Right atrium auricular region (tissue), 2 donors: Measurements from ENCODE around the gene FYB1. TPM values are rescaled to one million over a fixed set of nuclear protein-coding genes. Genes with fewer than 3 reads are reported as not detected.

Experiments
- DNase-seq: peaks from one replicate; pipeline ENCODE4 v3.0.0-alpha.2; 2019; ENCODE audit warnings: low spot score
- H3K27ac ChIP-seq, 2 donors: fragments of 200-600 bp; sonication (generic); 1 replicate in 1 of 2; 2 replicates in 1 of 2; pipeline ENCODE4 v1.5.1; 2016 to 2019
- H3K27me3 ChIP-seq, 2 donors: fragments of 200-600 bp; sonication (generic); one replicate each; pipeline versions ENCODE4 v1.5.1 to v1.6.0; 2017 to 2019
- H3K36me3 ChIP-seq: fragments of 200-600 bp; sonication (generic); one replicate; pipeline ENCODE4 v1.5.1; 2016
- H3K4me1 ChIP-seq, 2 donors: fragments of 200-600 bp; sonication (generic); one replicate each; pipeline versions ENCODE4 v1.5.1 to v1.6.0; 2017 to 2019
- H3K4me3 ChIP-seq, 2 donors: fragments of 200-600 bp; sonication (generic); 1 replicate in 1 of 2; 2 replicates in 1 of 2; pipeline ENCODE4 v1.5.1; 2017 to 2019; ENCODE audit warnings: mild to moderate bottlenecking in 1 of 2, moderate library complexity in 1 of 2
- H3K9me3 ChIP-seq, 2 donors: fragments of 200-600 bp; sonication (generic); one replicate each; pipeline ENCODE4 v1.5.1; 2019
- total RNA-seq, 2 donors: library from RNA; depleted of rRNA; stranded (reverse); fragments of >200 nt; gene quantifications; one replicate each; pipeline ENCODE4 v1.1.0, GENCODE V29; 2016
- TF ChIP-seq, protein P1 (sequence below), 2 donors: fragments of 200-600 bp; sonication (generic); IDR thresholded peaks; one replicate each; pipeline ENCODE4 v1.5.1; 2019; ENCODE audit warnings: antibody characterized with exemption in 2 of 2

The FYB1 gene
- total RNA-seq, 2 donors from 2014 or later: 1.8 to 8.4 TPM

GRCh38 chr5:39176759-39177630 lies 42.4 kb downstream of the FYB1 start:
- TF ChIP-seq, protein P1, sequence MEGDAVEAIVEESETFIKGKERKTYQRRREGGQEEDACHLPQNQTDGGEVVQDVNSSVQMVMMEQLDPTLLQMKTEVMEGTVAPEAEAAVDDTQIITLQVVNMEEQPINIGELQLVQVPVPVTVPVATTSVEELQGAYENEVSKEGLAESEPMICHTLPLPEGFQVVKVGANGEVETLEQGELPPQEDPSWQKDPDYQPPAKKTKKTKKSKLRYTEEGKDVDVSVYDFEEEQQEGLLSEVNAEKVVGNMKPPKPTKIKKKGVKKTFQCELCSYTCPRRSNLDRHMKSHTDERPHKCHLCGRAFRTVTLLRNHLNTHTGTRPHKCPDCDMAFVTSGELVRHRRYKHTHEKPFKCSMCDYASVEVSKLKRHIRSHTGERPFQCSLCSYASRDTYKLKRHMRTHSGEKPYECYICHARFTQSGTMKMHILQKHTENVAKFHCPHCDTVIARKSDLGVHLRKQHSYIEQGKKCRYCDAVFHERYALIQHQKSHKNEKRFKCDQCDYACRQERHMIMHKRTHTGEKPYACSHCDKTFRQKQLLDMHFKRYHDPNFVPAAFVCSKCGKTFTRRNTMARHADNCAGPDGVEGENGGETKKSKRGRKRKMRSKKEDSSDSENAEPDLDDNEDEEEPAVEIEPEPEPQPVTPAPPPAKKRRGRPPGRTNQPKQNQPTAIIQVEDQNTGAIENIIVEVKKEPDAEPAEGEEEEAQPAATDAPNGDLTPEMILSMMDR (IDR thresholded peaks at IDR 0.05): no peak
- Histone ChIP-seq H3K4me3 (no peak overlapping the region), H3K4me1 (no peaks in the 10 kb centered on the region), H3K27me3 (no peaks in the 10 kb centered on the region), H3K36me3 (no peaks in the 10 kb centered on the region), H3K27ac (no peak overlapping the region), H3K9me3 (no peaks in the 10 kb centered on the region)
- no peak for DNase-seq

- H3K27ac ChIP-seq: no peak overlapping the region
- DNase-seq: no peak
- no peak overlapping the region for H3K4me3 ChIP-seq
- no peaks in the 10 kb centered on the region for H3K27me3 ChIP-seq
- H3K9me3 ChIP-seq: no peaks in the 10 kb centered on the region
- H3K4me1 ChIP-seq: no peaks in the 10 kb centered on the region
- TF ChIP-seq, protein P1 (IDR thresholded peaks at IDR 0.05): no peak
- no peaks in the 10 kb centered on the region for H3K36me3 ChIP-seq
Observed at GRCh38 chr5:39175273-39175955, 43.9 kb downstream of the FYB1 start.

DNA sequence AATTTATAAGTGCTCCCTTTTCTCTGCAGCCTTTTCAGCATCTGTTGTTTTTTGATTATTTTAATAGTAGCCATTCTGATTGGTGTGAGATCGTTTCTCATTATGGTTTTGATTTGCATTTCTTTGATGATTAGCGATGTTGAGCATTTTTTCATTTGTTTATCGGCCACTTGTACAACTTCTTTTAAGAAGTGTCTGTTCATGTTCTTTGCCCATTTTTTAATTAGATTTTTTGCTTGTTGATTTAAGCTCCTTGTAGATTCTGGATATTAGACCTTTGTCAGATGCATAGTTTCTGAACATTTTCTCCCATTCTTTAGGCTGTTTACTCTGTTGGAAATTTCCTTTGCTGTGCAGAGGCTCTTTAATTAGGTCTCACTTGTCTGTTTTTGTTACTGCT lies 46.3 kb downstream of the FYB1 start:
- TF ChIP-seq, protein P1 (IDR thresholded peaks at IDR 0.05): no peak
- H3K36me3 ChIP-seq: no peaks in the 10 kb centered on the region
- no peaks in the 10 kb centered on the region for H3K9me3 ChIP-seq
- no peak overlapping the region for H3K27ac ChIP-seq
- H3K27me3 ChIP-seq: no peaks in the 10 kb centered on the region
- DNase-seq: no peak
- no peaks in the 10 kb centered on the region for H3K4me1 ChIP-seq
- H3K4me3 ChIP-seq: no peak overlapping the region

DNA sequence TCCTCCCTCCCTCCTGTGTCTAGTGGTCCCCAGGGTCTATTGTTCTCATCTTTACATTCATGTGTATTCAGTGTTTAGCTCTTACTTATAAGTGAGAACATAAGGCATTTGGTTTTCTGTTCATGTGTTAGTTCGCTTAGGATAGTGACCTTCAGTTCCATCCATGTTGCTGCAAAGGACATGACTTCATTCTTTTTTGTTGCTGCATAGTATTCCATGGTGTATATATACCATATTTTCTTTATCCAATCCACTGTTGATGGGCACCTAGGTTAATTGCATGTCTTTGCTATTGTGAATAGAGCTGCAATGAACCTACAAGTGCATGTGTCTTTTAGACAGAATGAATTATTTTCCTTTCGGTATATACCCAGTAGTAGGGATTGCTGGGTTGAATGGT lies 46.8 kb downstream of the FYB1 start:
- DNase-seq: no peak
- no peak overlapping the region for H3K27ac ChIP-seq
- no peaks in the 10 kb centered on the region for H3K36me3 ChIP-seq
- TF ChIP-seq, protein P1 (IDR thresholded peaks at IDR 0.05): no peak
- H3K4me3 ChIP-seq: no peak overlapping the region
- H3K9me3 ChIP-seq: no peaks in the 10 kb centered on the region
- H3K4me1 ChIP-seq: no peaks in the 10 kb centered on the region
- no peaks in the 10 kb centered on the region for H3K27me3 ChIP-seq

DNA sequence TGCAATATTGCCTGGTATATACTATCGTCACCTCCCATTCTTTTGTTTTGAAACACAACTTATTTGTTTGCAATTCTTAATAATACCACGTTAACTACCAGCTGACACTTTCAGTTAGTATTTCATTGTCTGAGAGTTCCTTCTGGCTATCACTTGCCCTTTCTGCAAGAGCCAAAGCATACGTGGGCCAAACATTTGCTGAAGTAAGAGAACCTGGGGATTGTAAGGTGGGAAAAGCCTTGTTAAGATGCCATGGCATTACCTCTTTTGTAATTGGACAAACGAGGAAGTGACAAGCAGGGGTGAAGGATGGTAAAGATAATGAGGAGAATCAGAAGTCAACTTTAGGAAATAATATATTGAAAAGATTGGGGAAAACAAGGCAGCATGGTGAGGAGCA lies 47.7 kb downstream of the FYB1 start:
- no peak for DNase-seq
- H3K27ac ChIP-seq: no peak overlapping the region
- H3K36me3 ChIP-seq: no peaks in the 10 kb centered on the region
- H3K4me3 ChIP-seq: no peak overlapping the region
- no peaks in the 10 kb centered on the region for H3K27me3 ChIP-seq
- H3K9me3 ChIP-seq: no peaks in the 10 kb centered on the region
- no peaks in the 10 kb centered on the region for H3K4me1 ChIP-seq
- TF ChIP-seq, protein P1 (IDR thresholded peaks at IDR 0.05): no peak
